Panc1 (cell line): ENCODE measurements around the gene CCR8. TPM values are rescaled to one million over a fixed set of nuclear protein-coding genes. Genes with fewer than 3 reads are reported as not detected.

ENCODE experiments used
- ATAC-seq: fragments of 200-7000 bp; cut with Tn5 transposase; 2 replicates; pipeline ENCODE4 v1.9.1; 2020; ENCODE audit warnings: mild to moderate bottlenecking, moderate library complexity
- BruUV-seq: library from RNA; stranded (reverse); fragments of 400-500 nt; replicated peaks from 2 replicates; lab custom pipeline; 2021; lab: Mats Ljungman, UMichigan
- CTCF ChIA-PET: fragments of 300-600 bp; sonication (Branson Sonifier 250); formaldehyde crosslinking; loops from one replicate; lab custom pipeline; 2022; ENCODE audit warnings: antibody characterized with exemption; lab: Charles Lee
- POLR2A ChIA-PET: fragments of 300-600 bp; sonication (Branson Sonifier 250); formaldehyde crosslinking; loops from one replicate; lab custom pipeline; 2022; ENCODE audit warnings: antibody characterized with exemption; lab: Charles Lee
- DNase-seq: peaks from one replicate; pipeline ENCODE4 v3.0.0-alpha.2; 2010; ENCODE audit warnings: low read depth, low spot score
- H3K27ac ChIP-seq: 2 replicates; pipeline ENCODE4 v1.5.1; 2011; ENCODE audit warnings: mild to moderate bottlenecking, low read length, inconsistent platforms
- H3K27me3 ChIP-seq: fragments of 200-500 bp; sonication (Bioruptor generic); 2 replicates; pipeline ENCODE4 v1.6.0; 2014; ENCODE audit warnings: low read length, inconsistent platforms; ENCODE audit not compliant: control insufficient read depth, insufficient read depth
- H3K36me3 ChIP-seq: fragments of 200-500 bp; sonication (Bioruptor generic); 2 replicates; pipeline ENCODE4 v1.5.1; 2014; ENCODE audit warnings: inconsistent platforms, mild to moderate bottlenecking, low read length, moderate library complexity; ENCODE audit not compliant: control insufficient read depth, insufficient read depth
- H3K4me1 ChIP-seq: 2 replicates; pipeline ENCODE4 v1.5.1; 2011; ENCODE audit warnings: inconsistent platforms, mild to moderate bottlenecking, low read length, moderate library complexity; ENCODE audit not compliant: control insufficient read depth, insufficient read depth
- H3K4me3 ChIP-seq, 2 experiments: 2 replicates each; pipeline ENCODE4 v1.5.1; 2011 to 2012; ENCODE audit warnings: low read depth in 2 of 2, low read length in 2 of 2, mild to moderate bottlenecking in 2 of 2, inconsistent platforms in 1 of 2, moderate library complexity in 1 of 2
- H3K9me3 ChIP-seq: fragments of 200-500 bp; sonication (Bioruptor generic); 2 replicates; pipeline ENCODE4 v1.5.1; 2014; ENCODE audit warnings: low read depth, mild to moderate bottlenecking, inconsistent platforms, low read length, moderate library complexity; ENCODE audit not compliant: control insufficient read depth, insufficient read depth
- POLR2AphosphoS5 ChIP-seq: IDR thresholded peaks from 2 replicates; pipeline ENCODE4 v1.6.1; 2012; ENCODE audit warnings: mild to moderate bottlenecking, low read depth, low read length, moderate library complexity
- SIN3A ChIP-seq: IDR thresholded peaks from 2 replicates; pipeline ENCODE4 v1.6.1; 2012; ENCODE audit warnings: low read depth, mild to moderate bottlenecking, low read length, moderate library complexity, borderline replicate concordance; ENCODE audit not compliant: insufficient read depth
- TCF7L2 ChIP-seq: IDR thresholded peaks from 2 replicates; pipeline ENCODE4 v1.6.1; 2011; ENCODE audit warnings: mild to moderate bottlenecking, low read depth, low read length, inconsistent platforms
- in situ Hi-C: cut with HindIII; loops from 2 replicates; pipeline ENCODE4 v1.10.0; 2016; ENCODE audit warnings: low sequenced_read_pairs, low pct_unique_long_range_greater_than_20kb
- intact Hi-C: fragments of 100-400 bp; cut with micrococcal nuclease; formaldehyde crosslinking; loops from one replicate; pipeline ENCODE4 v1.10.0; 2022; ENCODE audit not compliant: unreplicated experiment
- total RNA-seq: library from RNA; stranded (reverse); gene quantifications from one replicate; pipeline ENCODE4 v1.2.1, GENCODE V29; 2021; ENCODE audit not compliant: unreplicated experiment
- TF ChIP-seq, protein P1 (sequence below), 2 experiments: IDR thresholded peaks; 2 replicates each; pipeline ENCODE4 v1.6.1; 2011 to 2012; ENCODE audit warnings: low read depth in 2 of 2, control low read depth in 1 of 2, low read length in 1 of 2, mild to moderate bottlenecking in 1 of 2, moderate library complexity in 1 of 2; ENCODE audit not compliant: insufficient read depth in 1 of 2
- TF ChIP-seq, protein P2 (sequence below): fragments of 450-650 bp; IDR thresholded peaks from 2 replicates; pipeline ENCODE4 v1.5.1; 2017; ENCODE audit warnings: mild to moderate bottlenecking

The CCR8 gene
- total RNA-seq, 1 experiment from 2014 or later: not detected

DNA sequence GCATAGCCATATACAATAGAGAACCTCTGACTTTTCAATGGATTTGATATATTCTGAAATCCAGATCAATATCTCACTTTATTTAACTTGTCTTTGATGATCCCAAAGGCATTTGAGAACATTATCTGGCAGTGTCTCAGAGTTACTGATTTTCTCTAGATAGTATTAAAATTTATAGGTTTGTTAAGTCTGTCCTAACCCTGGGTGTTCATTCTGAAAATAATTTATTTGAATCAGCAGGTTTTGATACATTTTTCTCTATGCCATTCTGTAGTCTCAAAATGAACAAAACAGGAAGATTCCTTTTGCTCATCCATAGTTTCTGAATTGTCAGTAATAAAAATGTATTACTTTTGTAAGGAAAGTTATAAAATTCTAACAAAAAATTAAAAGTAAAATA, 14.3 kb downstream of the CCR8 start:
- ATAC-seq: no peak
- POLR2A ChIA-PET: no interaction called here
- BruUV-seq: no TSS peak
- intact Hi-C loops (no loop called here), in situ Hi-C loops (no loop called here)
- CTCF ChIA-PET: no interaction called here
- H3K36me3 ChIP-seq: no peaks in the 10 kb centered on the region
- H3K9me3 ChIP-seq: no peaks in the 10 kb centered on the region
- TF ChIP-seq, protein P1, sequence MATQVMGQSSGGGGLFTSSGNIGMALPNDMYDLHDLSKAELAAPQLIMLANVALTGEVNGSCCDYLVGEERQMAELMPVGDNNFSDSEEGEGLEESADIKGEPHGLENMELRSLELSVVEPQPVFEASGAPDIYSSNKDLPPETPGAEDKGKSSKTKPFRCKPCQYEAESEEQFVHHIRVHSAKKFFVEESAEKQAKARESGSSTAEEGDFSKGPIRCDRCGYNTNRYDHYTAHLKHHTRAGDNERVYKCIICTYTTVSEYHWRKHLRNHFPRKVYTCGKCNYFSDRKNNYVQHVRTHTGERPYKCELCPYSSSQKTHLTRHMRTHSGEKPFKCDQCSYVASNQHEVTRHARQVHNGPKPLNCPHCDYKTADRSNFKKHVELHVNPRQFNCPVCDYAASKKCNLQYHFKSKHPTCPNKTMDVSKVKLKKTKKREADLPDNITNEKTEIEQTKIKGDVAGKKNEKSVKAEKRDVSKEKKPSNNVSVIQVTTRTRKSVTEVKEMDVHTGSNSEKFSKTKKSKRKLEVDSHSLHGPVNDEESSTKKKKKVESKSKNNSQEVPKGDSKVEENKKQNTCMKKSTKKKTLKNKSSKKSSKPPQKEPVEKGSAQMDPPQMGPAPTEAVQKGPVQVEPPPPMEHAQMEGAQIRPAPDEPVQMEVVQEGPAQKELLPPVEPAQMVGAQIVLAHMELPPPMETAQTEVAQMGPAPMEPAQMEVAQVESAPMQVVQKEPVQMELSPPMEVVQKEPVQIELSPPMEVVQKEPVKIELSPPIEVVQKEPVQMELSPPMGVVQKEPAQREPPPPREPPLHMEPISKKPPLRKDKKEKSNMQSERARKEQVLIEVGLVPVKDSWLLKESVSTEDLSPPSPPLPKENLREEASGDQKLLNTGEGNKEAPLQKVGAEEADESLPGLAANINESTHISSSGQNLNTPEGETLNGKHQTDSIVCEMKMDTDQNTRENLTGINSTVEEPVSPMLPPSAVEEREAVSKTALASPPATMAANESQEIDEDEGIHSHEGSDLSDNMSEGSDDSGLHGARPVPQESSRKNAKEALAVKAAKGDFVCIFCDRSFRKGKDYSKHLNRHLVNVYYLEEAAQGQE (IDR thresholded peaks at IDR 0.05; ENCODE audit: insufficient read depth in 1 of 2, low read depth in 2 of 2, low read length in 1 of 2): no peak
- H3K4me3 ChIP-seq: no peak overlapping the region
- no peak for DNase-seq
- no peaks in the 10 kb centered on the region for H3K27me3 ChIP-seq
- no peaks in the 10 kb centered on the region for H3K4me1 ChIP-seq
- no peak overlapping the region for H3K27ac ChIP-seq

DNA sequence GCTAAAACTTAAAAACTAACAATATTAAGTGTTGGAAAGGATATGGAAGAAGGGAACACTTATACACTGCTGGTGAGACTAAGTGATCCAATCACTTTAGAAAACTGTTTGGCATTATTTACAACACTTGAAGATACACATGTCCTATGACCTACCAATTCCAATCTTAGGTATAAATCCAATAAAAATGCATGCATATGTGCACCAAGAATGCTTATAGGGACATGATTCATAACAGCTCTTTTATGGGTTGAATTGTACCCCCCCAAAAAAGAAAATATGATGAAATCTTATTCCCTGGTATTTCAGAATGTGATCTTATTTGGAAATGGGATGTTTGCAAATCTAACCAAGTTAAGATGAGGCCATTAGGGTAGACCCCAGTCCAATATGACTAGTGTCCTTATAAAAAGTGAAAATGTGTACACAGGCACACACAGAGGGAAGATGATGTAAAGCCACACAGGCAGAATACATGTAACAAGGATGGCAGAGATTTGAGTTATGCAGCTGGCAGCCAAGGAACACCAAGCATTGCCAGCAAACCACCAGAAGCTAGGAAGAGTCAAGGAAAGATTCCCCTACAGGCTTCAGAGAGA, 15.3 kb downstream of the CCR8 start:
- Histone ChIP-seq H3K27ac (no peak overlapping the region), H3K4me1 (no peaks in the 10 kb centered on the region), H3K36me3 (no peaks in the 10 kb centered on the region), H3K27me3 (no peaks in the 10 kb centered on the region), H3K9me3 (no peaks in the 10 kb centered on the region), H3K4me3 (no peak overlapping the region)
- POLR2A ChIA-PET: no interaction called here
- ATAC-seq (no peak), DNase-seq (no peak)
- TF ChIP-seq, protein P2, sequence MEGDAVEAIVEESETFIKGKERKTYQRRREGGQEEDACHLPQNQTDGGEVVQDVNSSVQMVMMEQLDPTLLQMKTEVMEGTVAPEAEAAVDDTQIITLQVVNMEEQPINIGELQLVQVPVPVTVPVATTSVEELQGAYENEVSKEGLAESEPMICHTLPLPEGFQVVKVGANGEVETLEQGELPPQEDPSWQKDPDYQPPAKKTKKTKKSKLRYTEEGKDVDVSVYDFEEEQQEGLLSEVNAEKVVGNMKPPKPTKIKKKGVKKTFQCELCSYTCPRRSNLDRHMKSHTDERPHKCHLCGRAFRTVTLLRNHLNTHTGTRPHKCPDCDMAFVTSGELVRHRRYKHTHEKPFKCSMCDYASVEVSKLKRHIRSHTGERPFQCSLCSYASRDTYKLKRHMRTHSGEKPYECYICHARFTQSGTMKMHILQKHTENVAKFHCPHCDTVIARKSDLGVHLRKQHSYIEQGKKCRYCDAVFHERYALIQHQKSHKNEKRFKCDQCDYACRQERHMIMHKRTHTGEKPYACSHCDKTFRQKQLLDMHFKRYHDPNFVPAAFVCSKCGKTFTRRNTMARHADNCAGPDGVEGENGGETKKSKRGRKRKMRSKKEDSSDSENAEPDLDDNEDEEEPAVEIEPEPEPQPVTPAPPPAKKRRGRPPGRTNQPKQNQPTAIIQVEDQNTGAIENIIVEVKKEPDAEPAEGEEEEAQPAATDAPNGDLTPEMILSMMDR: no peak
- TF ChIP-seq, protein P1 (IDR thresholded peaks at IDR 0.05; ENCODE audit: insufficient read depth in 1 of 2, low read depth in 2 of 2, low read length in 1 of 2): no peak
- TF ChIP-seq POLR2AphosphoS5 (no peak), SIN3A (no peak), TCF7L2 (no peak)
- BruUV-seq: no TSS peak
- in situ Hi-C loops: no loop called here
- intact Hi-C loops: no loop called here
- CTCF ChIA-PET: no interaction called here
